T-helper 9 cell (primary cell): ENCODE measurements around the gene INPP5D.

Experiments
- DNase-seq: peaks from one replicate; pipeline ENCODE4 v3.0.0-alpha.2; 2020

Gene INPP5D

GRCh38 chr2:233075966-233076339 is 15.8 kb downstream of the INPP5D start:
- DNase-seq: no peak

- DNase-seq: no peak
Observed at GRCh38 chr2:233076749-233077148, 16.6 kb downstream of the INPP5D start.

GRCh38 chr2:233079473-233079877 is 19.3 kb downstream of the INPP5D start:
- no peak for DNase-seq

GRCh38 chr2:233079953-233080835 is 20.1 kb downstream of the INPP5D start:
- no peak for DNase-seq

DNA sequence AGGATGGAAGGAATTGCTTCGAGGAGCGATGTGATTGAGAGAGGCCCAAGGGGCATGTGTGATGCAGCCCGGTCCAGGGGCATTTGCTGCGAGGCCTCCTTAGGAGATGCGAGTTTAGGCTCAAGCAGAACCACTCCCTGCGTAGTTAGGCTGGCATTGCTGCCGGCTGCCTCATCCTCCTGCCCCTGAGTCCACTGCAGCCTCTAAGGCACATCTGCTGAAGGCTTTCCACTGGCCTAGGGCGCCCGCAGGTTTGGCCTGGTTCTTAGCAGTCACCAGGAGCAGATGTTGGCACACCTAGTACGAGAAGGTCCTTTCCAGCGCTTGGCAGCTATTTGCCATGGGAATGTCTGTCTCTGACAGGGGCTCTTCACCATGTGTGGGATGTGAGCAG is 20.7 kb downstream of the INPP5D start:
- DNase-seq: no peak

GRCh38 chr2:233081232-233081730 is 21.1 kb downstream of the INPP5D start:
- peak; percentile 41 for DNase-seq

- DNase-seq: no peak
Observed at GRCh38 chr2:233081731-233082221, 21.6 kb downstream of the INPP5D start.

DNA sequence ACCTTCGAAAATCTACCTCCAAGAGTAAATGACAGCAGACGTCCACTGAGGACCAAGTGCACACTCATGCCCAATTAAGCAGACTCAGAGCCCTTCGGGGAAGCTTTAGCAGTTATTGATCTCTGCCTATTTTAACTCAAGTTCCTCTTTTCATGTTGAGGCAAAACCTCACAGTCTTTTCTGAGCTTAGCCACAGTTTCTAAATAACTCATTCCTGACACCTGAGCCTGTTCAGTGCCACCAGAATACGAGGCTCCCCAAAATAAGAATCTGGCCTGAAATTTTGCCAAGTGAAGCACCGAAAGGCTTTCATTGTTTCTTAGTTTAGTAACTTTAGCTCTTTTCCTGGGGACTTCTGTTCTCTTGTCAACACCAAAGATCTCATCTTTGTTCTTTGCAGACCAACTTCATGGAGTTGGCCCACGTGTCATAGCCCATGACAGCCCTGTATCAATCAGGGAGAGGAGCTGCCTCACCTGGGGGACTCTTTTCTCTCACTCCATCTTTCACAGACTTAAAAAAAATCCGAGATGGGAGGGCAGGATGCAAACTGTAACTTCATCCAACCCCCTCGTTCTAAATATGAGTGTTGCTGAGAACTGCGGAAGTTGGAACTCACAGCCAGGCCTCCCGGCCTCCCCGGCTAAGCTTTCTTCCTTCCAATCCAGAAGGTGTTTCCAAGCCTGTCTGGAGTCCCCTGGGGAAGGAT is 22.2 kb downstream of the INPP5D start:
- DNase-seq: no peak

- no peak for DNase-seq
Observed at GRCh38 chr2:233082931-233083755, 23.0 kb downstream of the INPP5D start.

GRCh38 chr2:233083782-233084181 is 23.6 kb downstream of the INPP5D start:
- no peak for DNase-seq

GRCh38 chr2:233084488-233084887 is 24.3 kb downstream of the INPP5D start:
- peak; percentile 28 for DNase-seq

DNA sequence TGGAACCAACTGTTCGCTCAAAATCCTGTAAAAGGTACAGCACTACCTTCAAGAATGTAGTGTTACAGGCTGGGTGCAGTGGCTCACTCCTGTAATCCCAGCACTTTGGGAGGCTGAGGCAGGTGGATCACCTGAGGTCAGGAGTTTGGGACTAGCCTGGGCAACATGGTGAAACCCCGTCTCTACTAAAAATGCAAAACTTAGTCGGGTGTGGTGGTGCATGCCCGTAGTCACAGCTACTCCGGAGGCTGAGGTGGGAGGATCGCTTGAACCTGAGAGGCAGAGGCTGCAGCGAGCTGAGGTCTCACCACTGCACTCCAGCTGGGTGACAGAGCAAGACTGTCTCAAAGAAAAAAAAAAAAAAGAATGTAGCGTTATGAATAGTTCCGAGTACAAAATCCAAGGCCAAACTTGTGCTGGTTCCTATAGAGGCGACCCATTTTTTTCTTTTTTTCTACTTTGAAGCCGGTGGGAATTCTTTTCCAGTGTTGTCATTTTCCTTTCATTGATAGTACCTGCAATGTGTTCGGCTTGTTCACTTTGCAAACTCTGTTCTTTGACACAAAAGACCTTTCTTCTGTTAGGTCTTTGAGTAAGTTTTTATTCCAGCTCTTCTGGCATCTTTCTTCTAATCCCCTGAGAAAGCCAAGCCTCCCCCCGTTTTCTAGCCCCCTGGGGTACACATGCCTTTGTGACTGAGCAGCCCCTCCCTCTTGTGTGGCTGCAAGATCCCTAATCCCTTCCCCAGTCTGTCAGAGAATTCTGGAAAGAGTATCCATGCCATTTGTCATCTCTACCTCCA is 25.1 kb downstream of the INPP5D start:
- no peak for DNase-seq

DNA sequence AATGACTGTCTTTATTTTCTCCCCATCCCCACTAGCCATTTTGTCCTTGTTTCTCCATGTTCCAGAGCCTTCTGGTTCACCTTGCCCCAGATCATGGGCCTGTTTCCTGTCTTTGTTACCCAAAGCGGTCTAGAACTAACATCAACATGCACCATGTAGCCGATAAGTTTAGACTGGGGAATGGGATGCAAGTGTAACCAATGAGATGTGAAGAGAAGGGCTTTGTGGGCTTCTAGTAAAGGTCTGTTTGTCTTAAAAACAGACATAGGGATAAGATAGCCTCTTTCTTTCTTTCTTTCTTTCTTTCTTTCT is 25.7 kb downstream of the INPP5D start:
- no peak for DNase-seq

GRCh38 chr2:233087713-233088112 is 27.6 kb downstream of the INPP5D start:
- no peak for DNase-seq

- no peak for DNase-seq
Observed at GRCh38 chr2:233088972-233089345, 28.8 kb downstream of the INPP5D start.

DNA sequence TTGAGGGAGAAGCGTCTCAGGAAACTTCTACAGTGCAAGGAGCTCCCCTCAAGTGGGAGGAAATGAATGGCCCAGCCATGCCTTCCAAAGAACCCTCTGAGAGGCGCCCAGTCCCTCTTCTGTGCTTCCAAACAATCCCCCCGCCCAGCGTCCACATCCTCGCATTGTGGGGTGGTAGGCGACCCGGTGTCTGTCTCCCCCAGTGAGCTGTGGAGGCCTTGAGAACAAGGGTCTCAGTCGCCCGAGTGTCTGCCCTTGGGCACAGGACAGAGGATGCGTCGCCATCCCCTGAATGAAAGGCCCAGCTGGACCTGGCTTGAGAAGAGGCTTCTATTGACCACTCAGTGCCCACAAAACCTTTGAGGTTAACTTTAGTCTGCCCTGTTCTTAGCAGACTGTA is 29.7 kb downstream of the INPP5D start:
- DNase-seq: no peak

GRCh38 chr2:233090879-233091278 is 30.7 kb downstream of the INPP5D start:
- no peak for DNase-seq

DNA sequence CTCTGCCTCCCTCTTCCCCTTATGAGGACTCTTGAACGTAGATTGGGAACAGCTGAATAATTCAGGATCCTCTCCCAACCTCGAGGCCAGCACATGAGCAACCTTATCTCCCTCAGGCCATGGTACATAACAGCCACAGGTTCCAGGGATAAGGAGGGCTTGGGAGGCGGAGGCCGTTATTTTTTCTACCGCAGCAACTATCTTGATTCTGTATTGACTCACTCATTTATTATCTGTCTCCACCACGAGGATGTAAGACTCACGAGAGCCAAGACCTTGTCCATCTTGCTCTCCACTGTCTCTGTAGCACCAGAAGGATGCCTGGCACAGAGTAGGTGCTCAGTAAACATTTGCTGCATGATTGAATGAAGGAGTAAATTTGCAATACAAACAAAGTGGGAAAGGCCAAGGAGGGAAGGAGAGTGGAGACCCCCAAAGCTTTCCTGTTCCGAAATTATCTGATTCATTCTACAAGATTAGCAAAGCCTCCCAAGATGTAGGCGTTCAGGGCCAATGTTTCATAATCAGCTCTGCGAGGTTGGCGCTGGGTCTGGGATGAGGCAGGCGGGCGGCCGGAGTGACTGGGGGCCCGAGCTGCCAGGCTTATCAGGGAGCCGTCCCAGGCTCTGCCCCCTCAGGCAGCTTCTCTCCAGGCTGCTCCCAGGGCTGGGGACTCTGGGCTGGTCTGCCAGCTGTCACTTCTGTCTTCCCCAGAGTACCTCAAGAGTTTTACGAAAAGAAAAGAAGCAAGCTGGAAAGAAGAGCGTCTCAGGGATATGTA is 31.6 kb downstream of the INPP5D start:
- DNase-seq: no peak

DNA sequence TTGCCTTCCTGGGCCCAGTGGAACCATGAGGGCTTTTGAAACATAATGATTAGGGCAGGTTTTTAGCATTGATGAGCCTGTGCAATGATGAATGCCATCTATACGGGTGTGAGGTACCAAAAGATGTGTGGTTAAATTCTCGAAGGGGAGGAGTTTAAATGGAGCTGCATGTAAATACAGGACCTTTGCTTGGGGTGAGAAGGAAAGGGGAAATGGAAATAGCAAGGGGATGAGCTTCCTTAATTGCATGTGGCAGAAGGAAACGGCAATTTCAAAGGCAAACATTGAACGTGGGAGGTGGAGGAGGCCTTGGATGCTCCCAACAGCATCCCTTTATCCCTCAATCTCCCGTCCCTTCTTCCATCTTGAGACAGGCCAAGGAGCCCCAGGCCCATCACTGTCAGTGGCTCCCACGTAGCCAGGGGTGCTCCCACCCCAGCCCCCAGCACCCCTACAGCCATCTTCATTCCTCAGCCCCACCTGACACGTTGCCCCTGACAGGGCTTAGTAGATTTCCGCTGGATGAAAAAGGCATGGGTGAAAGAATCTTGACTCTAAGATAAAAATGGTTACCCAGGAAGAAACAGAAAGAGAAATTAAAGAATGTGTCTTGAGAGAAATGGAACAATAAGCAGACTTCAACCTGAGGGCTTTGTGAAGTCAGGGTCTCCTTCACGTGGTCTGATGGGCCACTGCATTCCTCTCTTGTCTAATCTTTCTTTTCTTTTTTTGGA is 32.5 kb downstream of the INPP5D start:
- no peak for DNase-seq

DNA sequence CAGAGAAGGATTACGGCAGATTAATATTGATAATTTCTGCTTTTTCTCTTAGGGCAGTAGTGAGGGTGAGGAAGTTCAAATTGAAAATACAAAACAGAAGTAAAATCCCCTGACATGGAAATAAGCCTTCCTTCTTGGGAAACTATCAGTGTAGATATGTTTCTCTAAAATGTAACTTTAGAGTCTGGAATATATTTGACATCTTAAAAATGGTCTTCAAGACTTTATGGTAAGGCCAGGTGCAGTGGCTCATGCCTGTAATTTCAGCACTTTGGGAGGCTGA is 33.0 kb downstream of the INPP5D start:
- DNase-seq: no peak

DNA sequence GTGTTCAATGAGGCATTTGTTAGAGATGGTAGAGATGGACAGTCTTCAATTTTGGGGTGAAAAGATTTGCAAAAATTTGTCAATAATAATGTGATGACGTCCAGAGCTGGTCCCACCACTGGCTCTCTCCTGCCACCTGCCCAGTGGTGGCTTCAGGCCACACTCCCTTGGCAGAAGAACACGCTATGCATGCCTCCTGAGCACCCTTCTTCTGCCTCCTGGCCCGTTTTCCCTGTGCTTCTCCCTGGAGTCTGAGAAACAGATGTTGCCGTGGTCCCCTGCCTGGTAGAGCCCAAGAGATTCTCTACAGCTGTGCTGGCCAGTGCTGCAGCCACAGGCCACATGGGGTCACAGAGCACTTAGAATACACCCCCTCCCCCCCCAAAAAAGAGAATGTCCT is 33.6 kb downstream of the INPP5D start:
- DNase-seq: no peak
